C4-2B (cell line): Measurements from ENCODE around the gene SCYL2.

Source experiments
- CTCF ChIP-seq: fragments of 450-650 bp; conservative IDR thresholded peaks from 2 replicates; pipeline ENCODE4 v1.5.1; 2017; ENCODE audit warnings: mild to moderate bottlenecking
- ZFX ChIP-seq: fragments of 450-650 bp; IDR thresholded peaks from 2 replicates; pipeline ENCODE4 v1.6.1; 2017

- TF ChIP-seq CTCF (no peak), ZFX (no peak)
Measured at GRCh38 chr12:100365411-100365810, 98.4 kb downstream of the SCYL2 start.
